Middle frontal gyrus (tissue), 1 donor: ENCODE data around the gene NKD1.

ENCODE experiments used
- DNase-seq: peaks from one replicate; pipeline ENCODE4 v3.0.0-alpha.2; 2015; ENCODE audit warnings: low spot score; ENCODE audit errors: extremely low spot score

The NKD1 gene

GRCh38 chr16:50537533-50538290, 10.5 kb upstream of the NKD1 start:
- DNase-seq: no peak

- no peak for DNase-seq
These were observed 9.7 kb upstream of the NKD1 start for GRCh38 chr16:50538411-50539052.

- DNase-seq: no peak
These were observed 9.0 kb upstream of the NKD1 start for GRCh38 chr16:50539053-50539695.

- peak; percentile 22 for DNase-seq
These were observed 8.1 kb upstream of the NKD1 start for GRCh38 chr16:50539822-50540710.

- no peak for DNase-seq
These were observed 7.5 kb upstream of the NKD1 start for GRCh38 chr16:50540711-50541007.

GRCh38 chr16:50542703-50543102, 5.5 kb upstream of the NKD1 start:
- no peak for DNase-seq

GRCh38 chr16:50546125-50546524, 2.1 kb upstream of the NKD1 start:
- DNase-seq: no peak

- DNase-seq: no peak
These were observed 664 bp upstream of the NKD1 start for GRCh38 chr16:50547340-50548124.

- no peak for DNase-seq
These were observed 839 bp downstream of the NKD1 start for GRCh38 chr16:50548909-50549560.

- DNase-seq: no peak
These were observed 1.3 kb downstream of the NKD1 start for GRCh38 chr16:50549561-50549915.

GRCh38 chr16:50550035-50550434, 1.8 kb downstream of the NKD1 start:
- no peak for DNase-seq

GRCh38 chr16:50550866-50551641, 2.9 kb downstream of the NKD1 start:
- no peak for DNase-seq

GRCh38 chr16:50552476-50553101, 4.4 kb downstream of the NKD1 start:
- DNase-seq: no peak

GRCh38 chr16:50553182-50553710, 5.0 kb downstream of the NKD1 start:
- no peak for DNase-seq

- DNase-seq: no peak
These were observed 5.7 kb downstream of the NKD1 start for GRCh38 chr16:50553731-50554360.

- no peak for DNase-seq
These were observed 7.2 kb downstream of the NKD1 start for GRCh38 chr16:50555269-50555875.

- no peak for DNase-seq
These were observed 7.9 kb downstream of the NKD1 start for GRCh38 chr16:50555952-50556673.
